Measurements from ENCODE around the gene IQGAP2.

DNA sequence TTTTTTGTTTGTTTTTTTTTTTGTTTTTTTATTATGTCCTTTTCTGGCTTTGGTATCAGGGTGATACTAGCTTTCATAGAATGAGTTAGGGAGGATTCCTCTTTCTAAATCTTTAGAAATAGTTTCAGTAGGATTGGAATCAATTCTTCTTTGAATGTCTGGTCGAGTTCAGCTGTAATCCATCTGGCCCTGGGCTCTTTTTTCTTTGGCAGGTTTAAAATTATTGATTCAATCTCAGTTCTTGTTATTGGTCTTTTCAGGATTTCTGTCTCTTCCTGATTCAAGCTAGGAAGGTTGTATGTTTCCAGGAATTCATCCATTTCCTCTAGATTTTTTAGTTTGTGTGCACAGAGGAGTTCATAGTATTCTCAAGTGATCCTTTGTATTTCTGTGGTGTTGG is 34.9 kb downstream of the IQGAP2 start:
- TF ChIP-seq GABPA (IDR thresholded peaks at IDR 0.05; ENCODE audit: borderline replicate concordance, insufficient read depth, low read length): no peak
- TF ChIP-seq KDM1A (IDR thresholded peaks at IDR 0.05; ENCODE audit: borderline replicate concordance, low read length): no peak

Data from H1 (cell line).